LNCaP clone FGC (cell line): ENCODE data around the gene RAB40C.

Experiments used
- DNase-seq: peaks from one replicate; pipeline ENCODE4 v3.0.0-alpha.2; 2011; ENCODE audit warnings: low read depth
- H3K4me3 ChIP-seq: 2 replicates; pipeline ENCODE4 v1.5.1; 2011; ENCODE audit warnings: mild to moderate bottlenecking, low read depth, low read length, control low read depth
- TF ChIP-seq, protein P1 (sequence below): IDR thresholded peaks from 2 replicates; pipeline ENCODE4 v1.5.1; 2012; ENCODE audit warnings: mild to moderate bottlenecking; ENCODE audit not compliant: control insufficient read depth, insufficient read depth; ENCODE audit errors: extremely low read depth

The RAB40C gene

DNA sequence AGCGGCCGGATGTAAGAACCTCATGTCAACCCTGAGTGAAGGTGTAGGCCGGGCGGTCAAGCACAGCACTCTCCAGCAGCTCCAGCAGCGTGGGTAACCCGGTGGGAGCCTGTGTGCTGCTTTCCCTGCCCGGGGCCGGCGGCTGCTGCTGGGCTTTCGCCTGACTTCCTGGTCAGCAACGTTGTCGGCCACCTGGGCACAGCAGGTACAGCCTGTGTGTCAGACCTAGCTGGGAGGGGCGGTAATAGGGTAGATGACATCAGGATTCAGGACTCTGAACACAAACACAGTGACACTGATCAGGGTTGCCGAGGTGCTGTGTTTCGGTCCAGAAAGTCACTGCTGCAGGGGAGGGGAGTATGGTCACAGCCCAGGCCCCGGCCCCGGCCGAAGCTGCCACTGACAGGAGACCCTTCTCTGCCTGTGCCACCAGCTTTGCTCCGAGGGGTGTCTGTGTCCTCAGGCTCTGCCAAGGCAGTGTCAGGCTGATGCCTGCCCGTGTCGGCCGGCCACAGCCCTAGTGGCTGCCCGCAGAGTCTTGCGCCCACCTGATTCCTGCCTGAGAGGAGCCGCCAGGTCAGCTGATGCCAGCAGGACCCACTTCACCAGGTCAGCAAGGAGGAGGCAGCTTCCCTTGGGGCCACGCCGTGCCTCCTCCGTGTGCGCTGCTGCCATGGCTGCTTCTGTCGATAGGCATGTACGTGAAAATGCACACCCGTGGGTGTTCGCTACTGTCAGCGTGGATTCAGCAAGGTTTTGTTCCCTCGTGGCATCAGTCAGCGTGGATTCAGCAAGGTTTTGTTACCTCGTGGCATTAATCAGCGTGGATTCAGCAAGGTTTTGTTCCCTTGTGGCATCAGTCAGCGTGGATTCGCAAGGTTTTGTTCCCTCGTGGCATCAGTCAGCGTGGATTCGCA is 9.2 kb downstream of the RAB40C start:
- no peak for DNase-seq
- H3K4me3 ChIP-seq: no peak overlapping the region
- TF ChIP-seq, protein P1, sequence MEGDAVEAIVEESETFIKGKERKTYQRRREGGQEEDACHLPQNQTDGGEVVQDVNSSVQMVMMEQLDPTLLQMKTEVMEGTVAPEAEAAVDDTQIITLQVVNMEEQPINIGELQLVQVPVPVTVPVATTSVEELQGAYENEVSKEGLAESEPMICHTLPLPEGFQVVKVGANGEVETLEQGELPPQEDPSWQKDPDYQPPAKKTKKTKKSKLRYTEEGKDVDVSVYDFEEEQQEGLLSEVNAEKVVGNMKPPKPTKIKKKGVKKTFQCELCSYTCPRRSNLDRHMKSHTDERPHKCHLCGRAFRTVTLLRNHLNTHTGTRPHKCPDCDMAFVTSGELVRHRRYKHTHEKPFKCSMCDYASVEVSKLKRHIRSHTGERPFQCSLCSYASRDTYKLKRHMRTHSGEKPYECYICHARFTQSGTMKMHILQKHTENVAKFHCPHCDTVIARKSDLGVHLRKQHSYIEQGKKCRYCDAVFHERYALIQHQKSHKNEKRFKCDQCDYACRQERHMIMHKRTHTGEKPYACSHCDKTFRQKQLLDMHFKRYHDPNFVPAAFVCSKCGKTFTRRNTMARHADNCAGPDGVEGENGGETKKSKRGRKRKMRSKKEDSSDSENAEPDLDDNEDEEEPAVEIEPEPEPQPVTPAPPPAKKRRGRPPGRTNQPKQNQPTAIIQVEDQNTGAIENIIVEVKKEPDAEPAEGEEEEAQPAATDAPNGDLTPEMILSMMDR: no peak

DNA sequence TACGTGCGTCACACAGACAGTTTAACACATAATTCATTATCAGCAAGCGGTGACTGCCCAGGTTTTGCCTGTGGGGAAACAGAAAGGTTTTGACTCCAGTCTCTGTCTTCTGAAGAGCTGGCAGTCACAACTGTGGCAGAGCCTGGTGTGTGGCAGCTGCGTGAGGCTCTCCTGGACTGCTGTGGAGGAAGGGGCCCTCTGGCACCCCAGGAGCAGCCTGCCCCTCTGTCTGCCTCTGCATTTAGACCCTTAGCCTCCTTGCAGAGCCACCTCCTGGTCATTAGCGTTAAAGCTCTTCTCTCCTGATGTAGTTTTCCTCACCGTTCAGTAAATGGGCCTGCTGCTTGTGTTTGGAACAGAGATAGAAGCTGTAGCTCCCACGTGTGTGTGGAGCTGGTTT is 10.9 kb downstream of the RAB40C start:
- H3K4me3 ChIP-seq: no peak overlapping the region
- no peak for DNase-seq
- TF ChIP-seq, protein P1: peak; percentile 37

DNA sequence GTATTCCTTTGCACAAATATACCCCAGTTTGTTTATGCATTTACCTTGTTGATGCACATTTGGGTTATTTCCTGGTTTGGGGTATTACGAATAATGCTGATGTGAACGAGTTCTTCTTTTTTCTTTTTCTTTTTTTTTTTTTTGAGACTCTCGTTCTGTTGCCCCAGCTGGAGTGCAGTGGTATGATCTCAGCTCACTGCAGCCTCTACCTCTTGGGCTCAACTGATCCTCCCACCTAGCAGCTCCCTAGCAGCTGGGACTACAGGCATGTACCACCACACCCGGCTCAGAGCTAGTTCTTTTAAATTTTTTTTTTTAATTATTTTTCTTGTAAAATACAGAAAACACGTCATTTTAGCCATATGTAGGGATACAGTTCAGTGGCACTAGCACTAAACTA is 14.1 kb downstream of the RAB40C start:
- TF ChIP-seq, protein P1: no peak
- DNase-seq: no peak
- H3K4me3 ChIP-seq: no peak overlapping the region

DNA sequence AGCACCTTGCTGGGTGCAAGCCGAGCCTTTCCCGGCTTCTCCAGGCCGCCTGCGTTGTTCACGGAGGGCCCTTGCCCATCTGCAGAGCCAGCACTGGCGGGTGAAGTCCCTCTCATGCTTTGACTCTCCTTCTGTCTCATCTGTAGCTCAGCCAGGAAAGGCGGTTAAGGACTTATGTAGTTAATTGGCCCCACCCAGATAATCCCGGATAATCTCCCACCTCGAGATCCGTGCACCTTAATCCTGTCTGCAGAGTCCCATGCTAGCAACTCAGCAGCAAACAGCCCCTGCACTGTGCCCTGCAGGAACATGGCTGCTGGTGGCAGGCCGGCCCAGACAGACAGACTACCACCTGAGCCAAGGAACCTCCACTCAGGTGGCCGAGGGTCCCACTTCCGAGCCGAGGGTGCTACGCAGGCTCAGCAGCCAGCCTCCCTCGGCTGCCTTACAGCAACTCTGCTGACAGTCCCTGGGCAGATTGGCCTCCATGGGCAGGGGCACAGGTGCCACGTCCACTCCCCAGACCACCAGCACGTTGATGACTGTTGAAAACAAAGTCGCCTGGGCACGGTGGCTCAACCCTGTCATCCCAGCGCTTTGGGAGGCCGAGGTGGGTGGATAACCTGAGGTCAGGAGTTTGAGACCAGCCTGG is 16.9 kb downstream of the RAB40C start:
- TF ChIP-seq, protein P1: no peak
- DNase-seq: no peak
- H3K4me3 ChIP-seq: no peak overlapping the region

DNA sequence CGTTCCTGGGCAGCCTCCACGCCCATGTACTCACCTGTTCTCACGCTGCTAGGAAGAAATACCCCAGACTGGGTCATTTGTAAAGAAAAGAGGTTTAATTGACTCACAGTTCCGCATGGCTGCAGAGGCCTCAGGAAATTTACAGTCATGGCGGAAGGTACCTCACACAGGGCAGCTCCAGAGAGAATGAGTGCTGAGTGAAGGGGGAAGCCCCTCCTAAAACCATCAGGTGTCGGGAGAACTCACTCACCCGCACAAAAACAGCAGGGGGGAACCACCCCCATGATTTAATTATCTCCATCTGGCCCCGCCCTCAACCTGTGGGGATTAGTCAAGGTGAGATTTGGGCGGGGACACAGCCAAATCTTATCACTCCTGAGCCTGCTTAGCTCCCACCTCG is 18.2 kb downstream of the RAB40C start:
- no peak overlapping the region for H3K4me3 ChIP-seq
- no peak for DNase-seq
- TF ChIP-seq, protein P1: no peak

DNA sequence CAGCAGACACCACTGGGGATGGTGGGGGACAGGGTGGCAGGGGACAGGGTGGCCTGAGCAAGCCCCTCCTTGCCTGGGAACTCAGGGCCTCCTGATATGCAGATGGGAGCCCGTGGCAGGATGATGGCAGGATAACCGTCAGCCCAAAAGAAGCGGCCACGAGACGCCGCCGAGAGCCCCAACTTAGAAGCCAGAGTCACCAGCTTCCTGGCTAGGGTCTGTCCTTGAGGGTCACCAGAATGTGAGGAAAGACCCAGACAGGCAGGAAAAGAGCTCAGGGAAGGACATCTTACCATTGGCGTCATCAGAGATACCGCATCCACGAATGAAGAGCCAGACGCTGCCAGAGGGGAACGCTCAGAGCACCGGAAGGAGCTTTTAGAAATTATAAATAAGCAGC is 19.4 kb downstream of the RAB40C start:
- TF ChIP-seq, protein P1: no peak
- no peak for DNase-seq
- H3K4me3 ChIP-seq: no peak overlapping the region
